MM.1S (cell line): Measurements from ENCODE around the gene TIMM50.

Experiments used
- DNase-seq: peaks from one replicate; pipeline ENCODE4 v3.0.0-alpha.2; 2015
- H2AFZ ChIP-seq: fragments of 300-600 bp; sonication (generic); 2 replicates; pipeline ENCODE4 v1.6.0; 2016; ENCODE audit warnings: antibody characterized with exemption, low read length
- H3F3A ChIP-seq: fragments of 300-600 bp; sonication (generic); 2 replicates; pipeline ENCODE4 v1.6.1; 2016; ENCODE audit warnings: mild to moderate bottlenecking, antibody characterized with exemption, low read length, moderate library complexity, mixed read lengths; ENCODE audit not compliant: insufficient read depth
- H3K27ac ChIP-seq: fragments of 300-600 bp; sonication (generic); 2 replicates; pipeline ENCODE4 v1.5.1; 2016; ENCODE audit warnings: mild to moderate bottlenecking, low read length
- H3K27me3 ChIP-seq: fragments of 300-600 bp; sonication (generic); replicated peaks from 2 replicates; pipeline ENCODE4 v1.6.0; 2016; ENCODE audit warnings: low read length; ENCODE audit not compliant: insufficient read depth
- H3K36me3 ChIP-seq: fragments of 300-600 bp; sonication (generic); replicated peaks from 2 replicates; pipeline ENCODE4 v1.6.1; 2016; ENCODE audit warnings: mild to moderate bottlenecking, low read length, mixed read lengths; ENCODE audit not compliant: insufficient read depth
- H3K4me1 ChIP-seq: fragments of 300-600 bp; sonication (generic); 2 replicates; pipeline ENCODE4 v1.6.1; 2016; ENCODE audit warnings: low read length, mixed read lengths
- H3K4me2 ChIP-seq: fragments of 300-600 bp; sonication (generic); 2 replicates; pipeline ENCODE4 v1.6.0; 2016; ENCODE audit warnings: low read depth, low read length
- H3K4me3 ChIP-seq: fragments of 300-600 bp; sonication (generic); 2 replicates; pipeline ENCODE4 v1.5.1; 2016; ENCODE audit warnings: low read length, mixed read lengths
- H3K79me2 ChIP-seq: fragments of 300-600 bp; sonication (generic); 2 replicates; pipeline ENCODE4 v1.6.1; 2016; ENCODE audit warnings: mixed run types, low read length, mixed read lengths
- H3K9ac ChIP-seq: fragments of 300-600 bp; sonication (generic); 2 replicates; pipeline ENCODE4 v1.6.1; 2016; ENCODE audit warnings: low read length, mixed read lengths
- H3K9me2 ChIP-seq: fragments of 300-600 bp; sonication (generic); replicated peaks from 2 replicates; pipeline ENCODE4 v1.6.1; 2016; ENCODE audit warnings: mild to moderate bottlenecking, low read length, mixed read lengths; ENCODE audit not compliant: insufficient read depth
- H3K9me3 ChIP-seq: fragments of 300-600 bp; sonication (generic); replicated peaks from 2 replicates; pipeline ENCODE4 v1.6.1; 2016; ENCODE audit warnings: mild to moderate bottlenecking, low read length, mixed read lengths; ENCODE audit not compliant: insufficient read depth
- H4K20me1 ChIP-seq: fragments of 300-600 bp; sonication (generic); 2 replicates; pipeline ENCODE4 v1.6.1; 2016; ENCODE audit warnings: mild to moderate bottlenecking, low read length, moderate library complexity, mixed read lengths; ENCODE audit not compliant: insufficient read depth
- EZH2 ChIP-seq: fragments of 300-600 bp; sonication (generic); optimal IDR thresholded peaks from 2 replicates; pipeline ENCODE3; 2017; ENCODE audit warnings: low read depth, mild to moderate bottlenecking, antibody characterized with exemption, low read length, mixed read lengths
- EZH2phosphoT487 ChIP-seq: fragments of 300-600 bp; sonication (generic); IDR thresholded peaks from 2 replicates; pipeline ENCODE4 v1.6.1; 2018; ENCODE audit warnings: antibody characterized with exemption, low read length
- TF ChIP-seq, protein P1 (sequence below): fragments of 300-600 bp; sonication (generic); IDR thresholded peaks from 2 replicates; pipeline ENCODE4 v1.5.1; 2016; ENCODE audit warnings: antibody characterized with exemption, low read length, mixed read lengths

The TIMM50 gene

GRCh38 chr19:39508629-39509028 is 28.0 kb downstream of the TIMM50 start:
- H2AFZ ChIP-seq: no peak overlapping the region
- no peaks in the 10 kb centered on the region for H3K79me2 ChIP-seq
- H3F3A ChIP-seq: no peaks in the 10 kb centered on the region
- H3K4me3 ChIP-seq: no peak overlapping the region
- no peaks in the 10 kb centered on the region for H4K20me1 ChIP-seq
- H3K36me3 ChIP-seq: no peaks in the 10 kb centered on the region
- H3K27me3 ChIP-seq: peaks cover 75% of the 10 kb centered on the region
- H3K4me1 ChIP-seq: no peaks in the 10 kb centered on the region
- DNase-seq: no peak
- TF ChIP-seq, protein P1, sequence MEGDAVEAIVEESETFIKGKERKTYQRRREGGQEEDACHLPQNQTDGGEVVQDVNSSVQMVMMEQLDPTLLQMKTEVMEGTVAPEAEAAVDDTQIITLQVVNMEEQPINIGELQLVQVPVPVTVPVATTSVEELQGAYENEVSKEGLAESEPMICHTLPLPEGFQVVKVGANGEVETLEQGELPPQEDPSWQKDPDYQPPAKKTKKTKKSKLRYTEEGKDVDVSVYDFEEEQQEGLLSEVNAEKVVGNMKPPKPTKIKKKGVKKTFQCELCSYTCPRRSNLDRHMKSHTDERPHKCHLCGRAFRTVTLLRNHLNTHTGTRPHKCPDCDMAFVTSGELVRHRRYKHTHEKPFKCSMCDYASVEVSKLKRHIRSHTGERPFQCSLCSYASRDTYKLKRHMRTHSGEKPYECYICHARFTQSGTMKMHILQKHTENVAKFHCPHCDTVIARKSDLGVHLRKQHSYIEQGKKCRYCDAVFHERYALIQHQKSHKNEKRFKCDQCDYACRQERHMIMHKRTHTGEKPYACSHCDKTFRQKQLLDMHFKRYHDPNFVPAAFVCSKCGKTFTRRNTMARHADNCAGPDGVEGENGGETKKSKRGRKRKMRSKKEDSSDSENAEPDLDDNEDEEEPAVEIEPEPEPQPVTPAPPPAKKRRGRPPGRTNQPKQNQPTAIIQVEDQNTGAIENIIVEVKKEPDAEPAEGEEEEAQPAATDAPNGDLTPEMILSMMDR: no peak
- TF ChIP-seq EZH2 (no peak), EZH2phosphoT487 (no peak)
- H3K9me2 ChIP-seq: no peaks in the 10 kb centered on the region
- H3K27ac ChIP-seq: no peak overlapping the region
- H3K4me2 ChIP-seq: no peak overlapping the region
- no peaks in the 10 kb centered on the region for H3K9me3 ChIP-seq
- H3K9ac ChIP-seq: no peak overlapping the region

DNA sequence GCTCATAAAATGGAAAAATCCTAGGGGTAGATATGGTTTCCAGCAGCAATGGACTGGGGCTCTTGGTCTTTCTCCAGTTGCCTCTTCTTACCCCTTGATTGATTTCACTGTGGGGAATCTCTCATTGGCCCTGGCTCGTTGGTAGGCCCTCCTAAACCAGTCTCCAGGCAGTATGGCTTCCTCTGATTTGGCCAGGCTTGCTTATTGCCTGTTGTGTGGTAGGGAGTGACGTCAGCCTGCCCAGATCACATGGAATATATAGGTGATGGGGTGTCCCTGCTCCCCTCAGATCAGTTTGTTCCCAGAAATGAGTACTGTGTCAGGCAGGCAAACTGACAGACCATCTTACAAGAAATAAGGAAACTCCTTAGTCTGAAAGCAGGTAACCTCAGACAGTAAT is 28.6 kb downstream of the TIMM50 start:
- Histone ChIP-seq H4K20me1 (no peaks in the 10 kb centered on the region), H3K9me2 (no peaks in the 10 kb centered on the region), H3K27me3 (peaks cover 75% of the 10 kb centered on the region), H3K4me3 (no peak overlapping the region), H3K4me1 (no peaks in the 10 kb centered on the region), H3K9ac (no peak overlapping the region), H3K9me3 (no peaks in the 10 kb centered on the region), H3F3A (no peaks in the 10 kb centered on the region), H3K4me2 (no peak overlapping the region), H3K36me3 (no peaks in the 10 kb centered on the region), H3K79me2 (no peaks in the 10 kb centered on the region), H2AFZ (no peak overlapping the region), H3K27ac (no peak overlapping the region)
- no peak for DNase-seq
- TF ChIP-seq EZH2phosphoT487 (no peak), EZH2 (no peak)
- TF ChIP-seq, protein P1: no peak

- TF ChIP-seq, protein P1: no peak
- TF ChIP-seq EZH2: no peak
- Histone ChIP-seq H3K4me1 (no peaks in the 10 kb centered on the region), H3K36me3 (no peaks in the 10 kb centered on the region), H2AFZ (no peak overlapping the region), H3K4me2 (no peak overlapping the region), H3K9me3 (no peaks in the 10 kb centered on the region), H3K9me2 (no peaks in the 10 kb centered on the region), H3K79me2 (no peaks in the 10 kb centered on the region), H3K9ac (no peak overlapping the region), H4K20me1 (no peaks in the 10 kb centered on the region), H3F3A (no peaks in the 10 kb centered on the region), H3K4me3 (no peak overlapping the region), H3K27ac (no peak overlapping the region), H3K27me3 (peaks cover 73% of the 10 kb centered on the region)
- no peak for DNase-seq
Measured at GRCh38 chr19:39512988-39513387, 32.4 kb downstream of the TIMM50 start.
